Cardiac fibroblast (primary cell): ENCODE data around the gene RGL4.
"Not testable (repeated sequence)": the region's sequence is repeated elsewhere in the genome, so short reads cannot be mapped to it uniquely, and the experiment has no call there.

Source experiments
- DNase-seq, 2 donors: peaks; one replicate each; pipeline versions ENCODE4 v3.0.0 to v3.0.0-alpha.2; 2010; ENCODE audit warnings: low read depth in 2 of 2
- H3K4me3 ChIP-seq, 2 donors: replicated peaks in 1 of 2; 1 replicate in 1 of 2; 2 replicates in 1 of 2; pipeline ENCODE4 v1.5.1; 2011; ENCODE audit warnings: low read depth in 2 of 2, low read length in 2 of 2, mild to moderate bottlenecking in 2 of 2, moderate library complexity in 1 of 2
- TF ChIP-seq, protein P1 (sequence below): IDR thresholded peaks from one replicate; pipeline ENCODE4 v1.5.1; 2011; ENCODE audit warnings: low read depth, mild to moderate bottlenecking, low read length, inconsistent platforms

The RGL4 gene

DNA sequence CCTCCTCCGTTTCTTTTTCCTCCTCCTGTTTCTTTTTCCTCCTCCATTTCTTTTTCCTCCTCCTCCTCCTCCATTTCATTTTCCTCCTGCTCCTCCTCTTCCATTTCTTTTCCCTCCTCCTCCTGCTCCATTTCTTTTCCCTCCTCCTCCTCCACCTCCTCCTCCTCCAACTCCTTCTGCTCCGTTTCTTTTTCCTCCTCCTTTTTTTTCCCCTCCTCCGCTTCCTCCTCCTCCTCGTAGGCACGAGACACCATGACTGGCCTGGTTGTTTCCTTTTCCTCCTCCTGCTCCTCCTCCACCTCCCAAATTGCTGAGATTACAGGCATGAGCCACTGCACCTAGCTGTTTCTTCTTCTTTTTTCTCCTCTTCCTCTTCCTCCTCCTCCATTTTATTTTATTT is 33.1 kb upstream of the RGL4 start:
- TF ChIP-seq, protein P1, sequence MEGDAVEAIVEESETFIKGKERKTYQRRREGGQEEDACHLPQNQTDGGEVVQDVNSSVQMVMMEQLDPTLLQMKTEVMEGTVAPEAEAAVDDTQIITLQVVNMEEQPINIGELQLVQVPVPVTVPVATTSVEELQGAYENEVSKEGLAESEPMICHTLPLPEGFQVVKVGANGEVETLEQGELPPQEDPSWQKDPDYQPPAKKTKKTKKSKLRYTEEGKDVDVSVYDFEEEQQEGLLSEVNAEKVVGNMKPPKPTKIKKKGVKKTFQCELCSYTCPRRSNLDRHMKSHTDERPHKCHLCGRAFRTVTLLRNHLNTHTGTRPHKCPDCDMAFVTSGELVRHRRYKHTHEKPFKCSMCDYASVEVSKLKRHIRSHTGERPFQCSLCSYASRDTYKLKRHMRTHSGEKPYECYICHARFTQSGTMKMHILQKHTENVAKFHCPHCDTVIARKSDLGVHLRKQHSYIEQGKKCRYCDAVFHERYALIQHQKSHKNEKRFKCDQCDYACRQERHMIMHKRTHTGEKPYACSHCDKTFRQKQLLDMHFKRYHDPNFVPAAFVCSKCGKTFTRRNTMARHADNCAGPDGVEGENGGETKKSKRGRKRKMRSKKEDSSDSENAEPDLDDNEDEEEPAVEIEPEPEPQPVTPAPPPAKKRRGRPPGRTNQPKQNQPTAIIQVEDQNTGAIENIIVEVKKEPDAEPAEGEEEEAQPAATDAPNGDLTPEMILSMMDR = no peak
- no peak overlapping the region for H3K4me3 ChIP-seq
- peak in 1 of 2 donors; percentile 6 for DNase-seq

DNA sequence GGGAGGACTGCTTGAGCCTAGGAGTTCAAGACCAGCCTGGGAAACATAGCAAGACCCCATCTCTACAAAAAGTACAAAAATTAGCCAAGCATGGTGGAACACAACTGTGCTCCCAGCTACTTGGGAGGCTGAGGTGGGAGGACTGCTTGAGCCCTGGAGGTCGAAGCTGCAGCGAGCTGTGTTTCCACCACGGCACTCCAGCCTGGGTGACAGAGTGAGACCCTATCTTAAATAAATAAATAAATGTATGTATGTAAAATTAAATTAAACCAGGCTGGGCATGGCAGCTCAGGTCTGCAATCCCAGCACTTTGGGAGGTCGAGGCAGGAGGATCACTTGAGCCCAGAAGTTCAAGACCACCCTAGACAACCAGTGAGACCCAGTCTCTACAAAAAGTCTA is 30.4 kb upstream of the RGL4 start:
- not testable (repeated sequence) for H3K4me3 ChIP-seq, DNase-seq

DNA sequence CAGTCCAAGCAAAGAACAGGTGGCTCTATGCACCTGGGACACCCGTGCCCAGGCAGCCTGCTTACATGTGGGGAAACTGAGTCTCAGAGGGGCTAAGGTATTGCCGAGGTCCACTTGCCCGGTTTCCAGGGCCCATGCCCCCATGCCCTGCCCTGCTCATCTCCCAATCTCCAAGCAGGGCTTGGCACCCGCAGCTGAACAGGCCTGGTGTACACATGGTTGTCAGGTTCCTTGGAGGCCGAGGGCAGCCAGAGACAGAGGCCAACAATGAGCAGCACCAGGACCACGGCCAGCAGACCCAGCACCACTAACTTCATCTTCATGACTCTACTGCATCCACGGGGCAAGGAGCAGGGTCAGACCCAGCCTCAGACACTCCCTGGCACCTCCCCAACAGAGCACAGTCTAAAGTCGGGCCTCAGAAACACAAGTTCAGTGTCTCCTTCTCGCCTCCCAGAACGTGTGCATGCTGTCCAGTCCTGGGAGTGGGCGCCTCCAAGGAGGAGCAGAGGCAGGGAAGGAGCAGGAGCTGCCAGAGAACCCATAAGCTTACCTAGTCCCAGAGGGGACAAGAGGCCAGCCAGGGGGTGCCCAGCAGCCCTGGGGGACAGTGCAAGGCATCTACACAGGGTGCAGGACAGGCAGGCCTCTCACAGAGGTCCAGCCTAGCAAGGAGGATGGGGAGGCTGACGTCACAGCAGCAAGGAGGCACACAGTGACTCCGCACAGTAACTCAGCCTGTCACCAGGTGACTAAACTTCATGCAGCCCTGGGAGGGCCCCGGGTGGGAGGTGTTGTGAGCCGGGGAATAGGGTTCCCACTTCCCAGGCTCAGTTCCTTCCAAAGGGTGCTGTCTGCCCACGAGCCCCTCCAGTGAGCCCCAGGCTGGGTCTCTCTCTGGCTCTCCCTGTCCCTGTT is 20.2 kb upstream of the RGL4 start:
- DNase-seq = no peak
- H3K4me3 ChIP-seq = no peak overlapping the region
- TF ChIP-seq, protein P1 = no peak

DNA sequence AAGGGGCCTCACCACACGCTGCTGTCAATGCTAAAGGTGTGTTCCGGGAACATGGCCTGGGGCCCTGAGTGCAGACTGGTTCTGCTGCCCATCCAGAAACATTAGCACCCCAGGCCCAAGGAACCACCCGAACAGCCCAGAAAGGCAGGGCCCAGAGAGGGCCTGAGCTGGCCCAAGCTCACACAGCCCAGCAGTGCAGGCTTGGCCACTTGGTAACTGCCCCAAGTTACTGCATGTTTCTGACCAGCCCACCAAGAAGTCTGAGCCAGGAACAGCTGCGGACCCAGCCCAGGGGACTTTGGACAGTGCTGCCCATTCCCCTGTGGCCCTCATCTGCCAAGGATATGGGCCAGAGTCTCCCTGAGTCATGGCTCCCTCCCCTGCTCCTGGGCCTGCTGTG is 19.4 kb upstream of the RGL4 start:
- H3K4me3 ChIP-seq, DNase-seq: not testable (repeated sequence)

DNA sequence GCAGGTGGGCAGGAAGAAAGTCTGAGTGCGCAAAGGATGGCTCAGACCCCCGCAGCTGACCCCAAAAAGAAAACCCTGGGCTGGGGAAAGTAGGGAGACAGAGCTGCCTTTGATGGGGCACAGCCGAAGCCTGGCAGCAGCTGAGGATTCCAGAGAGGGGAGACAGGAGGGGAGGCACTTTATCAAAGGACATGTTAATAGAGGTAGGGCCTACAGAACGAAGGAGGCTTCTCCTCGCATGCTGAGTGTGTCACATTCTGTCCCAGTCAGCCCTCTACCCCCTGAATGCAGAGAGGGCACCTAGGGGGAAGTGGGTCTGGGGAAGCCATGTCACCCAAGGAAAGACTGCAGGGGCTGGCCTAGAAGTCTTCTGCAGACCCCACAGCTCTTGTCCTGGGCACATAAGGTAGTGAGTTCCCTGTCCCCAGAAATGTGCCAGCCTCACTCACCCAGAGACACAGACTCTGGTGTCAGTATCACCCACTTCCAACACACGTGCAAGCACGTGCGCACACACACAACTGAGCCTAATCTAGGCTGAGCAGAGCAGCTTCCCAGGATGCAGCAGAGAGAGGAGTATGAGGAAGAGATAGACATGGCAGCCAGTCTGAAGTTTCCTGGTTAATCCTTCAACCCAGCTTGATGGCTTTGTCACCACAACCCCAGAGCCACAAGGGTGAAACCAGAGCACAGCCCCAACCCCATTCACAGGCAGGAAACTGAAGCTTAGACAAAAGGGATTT is 18.3 kb upstream of the RGL4 start:
- not testable (repeated sequence) for DNase-seq

DNA sequence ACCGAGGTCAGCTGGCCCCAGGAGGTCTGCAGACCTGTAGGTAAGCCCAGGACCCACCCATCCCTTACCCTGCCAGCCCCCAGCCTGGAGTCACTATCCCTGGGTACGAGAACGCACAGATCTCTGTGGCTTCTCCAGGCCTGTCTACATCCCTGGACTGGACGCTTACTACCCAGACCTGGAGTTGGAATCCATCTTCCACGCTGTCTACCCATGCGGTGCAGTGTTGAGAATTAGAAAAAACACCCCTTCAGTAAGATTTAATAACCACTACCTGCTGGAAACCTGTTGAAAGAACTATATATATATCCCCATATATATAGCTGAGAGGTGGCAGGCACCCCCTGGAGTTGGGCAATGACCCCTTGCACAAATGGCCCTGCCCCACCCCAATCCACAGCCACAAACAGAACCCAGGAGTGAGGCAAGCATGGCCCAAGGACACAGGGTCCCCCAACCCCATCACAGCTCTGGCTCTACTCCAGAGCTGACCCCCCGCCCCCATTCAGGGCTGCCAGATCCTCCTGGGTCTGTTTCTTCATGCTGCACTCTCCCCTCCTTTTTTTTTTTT is 17.7 kb upstream of the RGL4 start:
- no peak overlapping the region for H3K4me3 ChIP-seq
- DNase-seq = no peak
- TF ChIP-seq, protein P1 = no peak

More for the DNA sequence above, 18.3 kb upstream of the RGL4 start:
- H3K4me3 ChIP-seq = not testable (repeated sequence)

DNA sequence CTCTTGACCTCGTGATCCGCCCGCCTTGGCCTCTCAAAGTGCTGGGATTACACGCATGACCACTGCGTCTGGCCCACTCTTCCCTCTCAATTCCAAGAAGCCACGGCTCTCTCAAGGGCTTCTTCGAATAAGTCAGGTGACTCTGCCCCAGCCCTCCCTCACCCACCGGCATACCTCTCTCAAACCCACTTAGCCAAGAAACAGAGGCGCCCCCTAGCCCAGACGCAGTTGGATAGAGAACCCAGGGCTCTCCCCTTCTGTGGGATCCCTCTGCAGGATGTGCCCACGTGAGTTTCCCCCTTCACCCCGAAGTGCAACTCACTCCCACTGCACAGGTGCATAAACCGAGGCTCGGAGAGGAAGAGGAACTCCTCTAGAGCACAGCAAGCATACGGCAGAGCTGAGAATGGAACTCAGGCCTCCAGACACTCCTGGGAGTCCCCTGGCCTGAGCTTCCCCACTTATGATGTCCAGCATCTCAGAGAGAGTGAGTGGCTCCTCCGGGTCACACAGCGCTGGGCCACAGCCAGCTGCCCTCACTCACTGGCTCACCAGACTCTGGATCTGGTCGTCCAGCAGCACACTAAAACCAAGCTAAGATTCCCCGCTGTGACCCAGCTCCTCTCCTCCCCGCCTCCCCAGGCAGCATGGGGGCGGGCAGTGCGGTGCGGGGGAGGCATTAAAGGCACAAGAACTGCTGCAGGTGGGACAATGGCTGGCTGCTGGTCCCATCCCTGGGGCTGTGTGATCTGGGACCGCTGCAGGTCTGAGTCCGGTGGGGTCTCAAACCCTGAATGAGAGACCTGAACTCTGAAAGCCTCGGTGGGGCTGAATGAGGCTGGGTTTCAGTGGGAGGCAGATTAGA is 16.8 kb upstream of the RGL4 start:
- H3K4me3 ChIP-seq = no peak overlapping the region
- DNase-seq = no peak
- TF ChIP-seq, protein P1 = no peak

DNA sequence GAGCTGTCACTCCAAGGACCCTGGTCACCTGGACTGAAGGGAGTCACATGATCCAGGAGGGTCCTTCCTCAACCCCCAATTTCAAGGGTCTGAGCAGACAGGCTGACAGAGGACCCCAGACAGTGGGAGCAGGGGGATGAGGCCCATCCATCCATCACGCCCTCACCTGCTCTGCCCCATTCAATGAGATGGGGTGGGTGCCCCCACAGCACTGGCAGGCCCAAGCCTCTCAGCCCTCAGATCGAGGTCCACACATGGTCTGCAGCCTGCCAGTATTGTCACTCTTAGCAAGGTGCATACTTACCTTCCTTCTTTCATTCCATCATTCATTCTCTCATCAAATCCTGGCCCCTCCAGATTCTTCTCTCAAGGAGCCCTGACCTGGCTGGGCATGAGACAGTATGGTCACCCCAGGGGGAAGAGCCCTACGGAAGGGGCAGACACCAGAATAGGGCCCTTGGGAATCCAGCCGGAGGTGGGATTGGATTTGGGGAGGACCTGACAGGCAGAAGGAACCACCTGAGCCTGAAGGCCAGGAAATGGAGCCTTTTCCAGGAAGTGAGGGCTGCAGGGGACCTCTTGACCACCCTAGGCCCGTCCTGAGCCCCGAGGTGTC is 15.8 kb upstream of the RGL4 start:
- not testable (repeated sequence) for H3K4me3 ChIP-seq

More for the DNA sequence above, 15.8 kb upstream of the RGL4 start:
- not testable (repeated sequence) for DNase-seq
